HCT116 (cell line): ENCODE results near the gene CPM.

Experiments
- ATF3 ChIP-seq: IDR thresholded peaks from 2 replicates; pipeline ENCODE4 v1.6.1; 2012
- CEBPB ChIP-seq: IDR thresholded peaks from 2 replicates; pipeline ENCODE4 v1.6.1; 2012; ENCODE audit warnings: low read depth
- CTCF ChIP-seq, 3 experiments: fragments of 200-600 bp in 1 of 3; sonication (generic) in 1 of 3; IDR thresholded peaks in 2 of 3; conservative IDR thresholded peaks in 1 of 3; 2 replicates each; pipeline ENCODE4 v1.5.1; 2012 to 2017; ENCODE audit warnings: low read depth in 2 of 3, low read length in 2 of 3, antibody characterized with exemption in 1 of 3, borderline replicate concordance in 1 of 3, control low read depth in 1 of 3, mild to moderate bottlenecking in 1 of 3, mixed read lengths in 1 of 3, mixed run types in 1 of 3, moderate library complexity in 1 of 3; ENCODE audit not compliant: insufficient read depth in 1 of 3
- EZH2 ChIP-seq: fragments of 200-600 bp; sonication (generic); IDR thresholded peaks from 2 replicates; pipeline ENCODE4 v1.6.1; 2017; ENCODE audit warnings: antibody characterized with exemption, mixed run types
- JUND ChIP-seq: IDR thresholded peaks from 2 replicates; pipeline ENCODE4 v1.6.1; 2012
- POLR2A ChIP-seq: IDR thresholded peaks from 2 replicates; pipeline ENCODE4 v1.7.0; 2011; ENCODE audit warnings: borderline replicate concordance; ENCODE audit not compliant: insufficient read depth, insufficient read length; ENCODE audit errors: extremely low read depth
- POLR2AphosphoS5 ChIP-seq: IDR thresholded peaks from 2 replicates; pipeline ENCODE4 v1.6.1; 2011; ENCODE audit warnings: mild to moderate bottlenecking, low read depth, low read length, moderate library complexity
- YY1 ChIP-seq: IDR thresholded peaks from 2 replicates; pipeline ENCODE4 v1.6.1; 2011; ENCODE audit warnings: low read length, low read depth, moderate library complexity, mild to moderate bottlenecking; ENCODE audit not compliant: insufficient replicate concordance; ENCODE audit errors: extremely low read depth
- ZFX ChIP-seq: fragments of 450-650 bp; IDR thresholded peaks from 2 replicates; pipeline ENCODE4 v1.6.1; 2017
- TF ChIP-seq, protein P1 (sequence below): IDR thresholded peaks from 2 replicates; pipeline ENCODE4 v1.6.1; 2012
- TF ChIP-seq, protein P2 (sequence below): IDR thresholded peaks from 2 replicates; pipeline ENCODE4 v1.6.1; 2011; ENCODE audit warnings: mild to moderate bottlenecking, low read length, moderate library complexity; ENCODE audit not compliant: insufficient replicate concordance; ENCODE audit errors: extremely low read depth

- TF ChIP-seq CTCF (IDR thresholded peaks at IDR 0.05 in 2 of 3, conservative IDR thresholded peaks at IDR 0.05 in 1 of 3; ENCODE audit: borderline replicate concordance in 1 of 3, insufficient read depth in 1 of 3, low read depth in 2 of 3, low read length in 2 of 3) = no peak
- TF ChIP-seq, protein P1, sequence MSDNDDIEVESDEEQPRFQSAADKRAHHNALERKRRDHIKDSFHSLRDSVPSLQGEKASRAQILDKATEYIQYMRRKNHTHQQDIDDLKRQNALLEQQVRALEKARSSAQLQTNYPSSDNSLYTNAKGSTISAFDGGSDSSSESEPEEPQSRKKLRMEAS = no peak
- TF ChIP-seq, protein P2, sequence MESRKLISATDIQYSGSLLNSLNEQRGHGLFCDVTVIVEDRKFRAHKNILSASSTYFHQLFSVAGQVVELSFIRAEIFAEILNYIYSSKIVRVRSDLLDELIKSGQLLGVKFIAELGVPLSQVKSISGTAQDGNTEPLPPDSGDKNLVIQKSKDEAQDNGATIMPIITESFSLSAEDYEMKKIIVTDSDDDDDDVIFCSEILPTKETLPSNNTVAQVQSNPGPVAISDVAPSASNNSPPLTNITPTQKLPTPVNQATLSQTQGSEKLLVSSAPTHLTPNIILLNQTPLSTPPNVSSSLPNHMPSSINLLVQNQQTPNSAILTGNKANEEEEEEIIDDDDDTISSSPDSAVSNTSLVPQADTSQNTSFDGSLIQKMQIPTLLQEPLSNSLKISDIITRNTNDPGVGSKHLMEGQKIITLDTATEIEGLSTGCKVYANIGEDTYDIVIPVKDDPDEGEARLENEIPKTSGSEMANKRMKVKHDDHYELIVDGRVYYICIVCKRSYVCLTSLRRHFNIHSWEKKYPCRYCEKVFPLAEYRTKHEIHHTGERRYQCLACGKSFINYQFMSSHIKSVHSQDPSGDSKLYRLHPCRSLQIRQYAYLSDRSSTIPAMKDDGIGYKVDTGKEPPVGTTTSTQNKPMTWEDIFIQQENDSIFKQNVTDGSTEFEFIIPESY = no peak
- TF ChIP-seq CEBPB = no peak
- TF ChIP-seq YY1 = no peak
- TF ChIP-seq EZH2 = no peak
- no peak for TF ChIP-seq POLR2AphosphoS5
- TF ChIP-seq ATF3 = no peak
- no peak for TF ChIP-seq ZFX
- TF ChIP-seq POLR2A = no peak
- no peak for TF ChIP-seq JUND
These were observed 44.4 kb upstream of the CPM start for GRCh38 chr12:68977335-68977734.
